ENCODE results near the gene PPFIBP1. TPM values are rescaled to one million over a fixed set of nuclear protein-coding genes. Genes with fewer than 3 reads are reported as not detected.

Gene PPFIBP1
- total RNA-seq, 2 donors from 2014 or later = 98.5 to 213 TPM

DNA sequence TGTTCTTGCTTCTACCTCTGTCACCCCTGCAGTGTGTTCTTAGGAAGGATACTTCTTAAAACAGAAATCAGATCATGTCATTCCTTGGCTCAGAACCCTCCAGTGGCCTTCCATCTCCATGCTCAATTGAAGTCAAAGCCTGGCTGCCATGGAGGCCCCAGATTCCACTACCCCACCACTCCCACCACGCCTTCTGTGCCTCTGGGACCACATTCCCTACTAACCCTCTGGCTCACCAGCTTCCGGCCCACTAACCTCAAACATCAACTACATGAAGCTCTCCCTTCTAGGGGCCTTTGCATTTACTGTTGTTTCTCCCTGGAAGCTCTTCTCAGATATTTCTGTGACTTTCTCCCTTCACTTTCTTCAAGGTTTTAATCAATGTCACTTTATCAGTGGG lies 96.1 kb downstream of the PPFIBP1 start:
- peaks cover 6% of the 10 kb centered on the region for H3K4me1 ChIP-seq (ENCODE audit: control insufficient read depth, insufficient read depth, low read length)

GRCh38 chr12:27622436-27623195 lies 98.6 kb downstream of the PPFIBP1 start:
- H3K27ac Mint-ChIP-seq = no peak overlapping the region

More for the DNA sequence above, 96.1 kb downstream of the PPFIBP1 start:
- Mint-ChIP-seq H3K36me3 (ENCODE audit: low read depth) (peaks cover 18% of the 10 kb centered on the region), H3K4me1 (peaks cover 27% of the 10 kb centered on the region), H3K27ac (no peak overlapping the region), H3K4me3 (no peak overlapping the region), H3K9me3 (no peaks in the 10 kb centered on the region), H3K27me3 (ENCODE audit: insufficient read depth) (no peaks in the 10 kb centered on the region)
- H3K27me3 ChIP-seq (ENCODE audit: control insufficient read depth, insufficient read depth, low read length, poor library complexity, severe bottlenecking) = no peaks in the 10 kb centered on the region
- no peak overlapping the region for H3K27ac ChIP-seq (ENCODE audit: low read depth, low read length)
- no peak overlapping the region for H3K4me3 ChIP-seq (ENCODE audit: low read length)
- H3K9ac ChIP-seq (ENCODE audit: extremely low read depth, low read length, poor library complexity, severe bottlenecking) = no peak overlapping the region
- no peak for TF ChIP-seq CTCF (conservative IDR thresholded peaks at IDR 0.05)
- WGBS, 2 experiments (ENCODE audit: insufficient coverage in 1 of 2, insufficient read length in 1 of 2) = 91 to 100% methylated on average over 2 of the region's 2 CpGs
- no peaks in the 10 kb centered on the region for H3K9me3 ChIP-seq (ENCODE audit: control insufficient read depth, low read length)
- no peak for DNase-seq
- H3K36me3 ChIP-seq (ENCODE audit: control insufficient read depth, insufficient read depth, low read length) = peaks cover 5% of the 10 kb centered on the region

GRCh38 chr12:27623645-27624044 lies 99.6 kb downstream of the PPFIBP1 start:
- Histone ChIP-seq H3K9me3 (ENCODE audit: control insufficient read depth, low read length) (no peaks in the 10 kb centered on the region), H3K9ac (ENCODE audit: extremely low read depth, low read length, poor library complexity, severe bottlenecking) (no peak overlapping the region), H3K4me1 (ENCODE audit: control insufficient read depth, insufficient read depth, low read length) (peaks cover 2% of the 10 kb centered on the region), H3K4me3 (ENCODE audit: low read length) (no peak overlapping the region), H3K27me3 (ENCODE audit: control insufficient read depth, insufficient read depth, low read length, poor library complexity, severe bottlenecking) (no peaks in the 10 kb centered on the region), H3K27ac (ENCODE audit: low read depth, low read length) (no peak overlapping the region), H3K36me3 (ENCODE audit: control insufficient read depth, insufficient read depth, low read length) (peaks cover 5% of the 10 kb centered on the region)
- TF ChIP-seq CTCF (conservative IDR thresholded peaks at IDR 0.05) = no peak
- 95 to 97% methylated on average over 2 to 5 of the region's 5 CpGs for WGBS, 2 experiments (ENCODE audit: insufficient coverage in 1 of 2, insufficient read length in 1 of 2)
- Mint-ChIP-seq H3K27ac (no peak overlapping the region), H3K4me1 (peaks cover 17% of the 10 kb centered on the region), H3K27me3 (ENCODE audit: insufficient read depth) (no peaks in the 10 kb centered on the region), H3K36me3 (ENCODE audit: low read depth) (peaks cover 8% of the 10 kb centered on the region), H3K9me3 (no peaks in the 10 kb centered on the region), H3K4me3 (no peak overlapping the region)
- DNase-seq = no peak

More at GRCh38 chr12:27622436-27623195, 98.6 kb downstream of the PPFIBP1 start:
- Mint-ChIP-seq H3K9me3 (no peaks in the 10 kb centered on the region), H3K36me3 (ENCODE audit: low read depth) (peaks cover 7% of the 10 kb centered on the region), H3K4me1 (peaks cover 24% of the 10 kb centered on the region), H3K27me3 (ENCODE audit: insufficient read depth) (no peaks in the 10 kb centered on the region), H3K4me3 (no peak overlapping the region)
- DNase-seq = no peak
- no peak for TF ChIP-seq CTCF (conservative IDR thresholded peaks at IDR 0.05)
- Histone ChIP-seq H3K27ac (ENCODE audit: low read depth, low read length) (no peak overlapping the region), H3K36me3 (ENCODE audit: control insufficient read depth, insufficient read depth, low read length) (no peaks in the 10 kb centered on the region), H3K4me1 (ENCODE audit: control insufficient read depth, insufficient read depth, low read length) (peaks cover 4% of the 10 kb centered on the region), H3K9ac (ENCODE audit: extremely low read depth, low read length, poor library complexity, severe bottlenecking) (no peak overlapping the region), H3K9me3 (ENCODE audit: control insufficient read depth, low read length) (no peaks in the 10 kb centered on the region), H3K27me3 (ENCODE audit: control insufficient read depth, insufficient read depth, low read length, poor library complexity, severe bottlenecking) (no peaks in the 10 kb centered on the region), H3K4me3 (ENCODE audit: low read length) (no peak overlapping the region)
- 87 to 93% methylated on average over 5 to 8 of the region's 9 CpGs for WGBS, 2 experiments (ENCODE audit: insufficient coverage in 1 of 2, insufficient read length in 1 of 2)
